Adrenal gland (tissue), 12 donors: ENCODE results near the gene BPIFB4. TPM values are rescaled to one million over a fixed set of nuclear protein-coding genes. Genes with fewer than 3 reads are reported as not detected.

Source experiments
- DNase-seq, 7 donors: peaks; one replicate each; pipeline ENCODE4 v3.0.0-alpha.2; 2019 to 2020
- H3K27ac ChIP-seq, 5 donors: fragments of 200-600 bp; sonication (generic) in 4 of 5; 1 replicate in 3 of 5; 2 replicates in 2 of 5; pipeline versions ENCODE4 v1.5.1 to v1.8.0; 2016 to 2020; ENCODE audit warnings: mild to moderate bottlenecking in 1 of 5
- H3K27me3 ChIP-seq: fragments of 200-600 bp; 2 replicates; pipeline ENCODE4 v1.8.0; 2021
- H3K36me3 ChIP-seq, 2 donors: fragments of 200-600 bp; replicated peaks in 1 of 2; 1 replicate in 1 of 2; 2 replicates in 1 of 2; pipeline versions ENCODE4 v1.5.1 to v1.8.0; 2018 to 2022
- H3K4me1 ChIP-seq, 2 donors: fragments of 200-600 bp; replicated peaks in 1 of 2; 1 replicate in 1 of 2; 2 replicates in 1 of 2; pipeline versions ENCODE4 v1.5.1 to v1.8.0; 2018 to 2021
- H3K4me3 ChIP-seq, 4 donors: fragments of 200-600 bp; sonication (generic) in 3 of 4; one replicate each; pipeline ENCODE4 v1.5.1; 2016 to 2018
- H3K9me3 ChIP-seq, 3 donors: fragments of 200-600 bp; sonication (generic) in 1 of 3; replicated peaks in 1 of 3; 1 replicate in 2 of 3; 2 replicates in 1 of 3; pipeline versions ENCODE4 v1.5.1 to v1.8.0; 2016 to 2021
- CTCF ChIP-seq, 6 experiments: fragments of 450-650 bp in 4 of 6; fragments of 200-600 bp in 2 of 6; sonication (generic) in 1 of 6; IDR thresholded peaks; 1 replicate in 5 of 6; 2 replicates in 1 of 6; pipeline versions ENCODE4 v1.5.1 to v1.8.0; 2016 to 2021; ENCODE audit warnings: antibody characterized with exemption in 6 of 6, mild to moderate bottlenecking in 2 of 6, moderate library complexity in 1 of 6
- POLR2A ChIP-seq, 2 donors: fragments of 450-650 bp; IDR thresholded peaks; one replicate each; pipeline ENCODE4 v1.6.1; 2017; ENCODE audit warnings: antibody characterized with exemption in 2 of 2, mild to moderate bottlenecking in 2 of 2, moderate library complexity in 1 of 2
- whole genome bisulfite sequencing, 4 donors: extraction: QIAGEN DNeasy Blood & Tissue Kit in 2 of 4; methylation state at CpG; one replicate each; pipeline versions ENCODE4 v1.1.5 to v1.1.7; 2013 to 2017; 5-methylcytosine and 5-hydroxymethylcytosine counted together
- intact Hi-C, 2 donors: fragments of 100-400 bp; cut with DNase I; formaldehyde crosslinking; loops; one replicate each; pipeline versions ENCODE4 v1.14.1 to v1.15.0; 2022 to 2023
- polyA plus RNA-seq, 3 donors: library from polyadenylated mRNA; stranded (reverse); fragments of 200-250 nt in 2 of 3; fragments of 350-450 nt in 1 of 3; fragmentation: Illumina TruSeq in 1 of 3; extraction: RNeasy Lipid Tissue Mini Kit (QIAGEN cat#74804) in 1 of 3; gene quantifications; one replicate each; pipeline ENCODE4 v1.2.3, GENCODE V29; 2013 to 2014
- total RNA-seq, 9 donors: library from RNA; depleted of rRNA in 4 of 9; stranded (reverse); fragments of >200 nt in 4 of 9; fragments of 120-200 nt in 1 of 9; fragmentation: NEBNext Ultra II Directional in 1 of 9; extraction: Animal tissue kit (Norgen Biotek cat#: 25700) in 1 of 9; gene quantifications; one replicate each; pipeline versions ENCODE4 v1.1.0 to v1.2.4, GENCODE V29; 2013 to 2023
- donor health status: healthy with polysubstance abuse.
- donor health status: Bipolar disorder and iron deficiency.
- donor health status: DM: yes; HTN: yes; CAD: no.
- donor health status: DM: no; HTN: no; CAD: no.
- donor health status: DM: no; HTN: no; CAD: no.
- donor health status: DM: yes; HTN: yes; CAD: no.

BPIFB4 gene
- total and polyA plus RNA-seq, 12 donors: 0.07 TPM; not detected in 11

DNA sequence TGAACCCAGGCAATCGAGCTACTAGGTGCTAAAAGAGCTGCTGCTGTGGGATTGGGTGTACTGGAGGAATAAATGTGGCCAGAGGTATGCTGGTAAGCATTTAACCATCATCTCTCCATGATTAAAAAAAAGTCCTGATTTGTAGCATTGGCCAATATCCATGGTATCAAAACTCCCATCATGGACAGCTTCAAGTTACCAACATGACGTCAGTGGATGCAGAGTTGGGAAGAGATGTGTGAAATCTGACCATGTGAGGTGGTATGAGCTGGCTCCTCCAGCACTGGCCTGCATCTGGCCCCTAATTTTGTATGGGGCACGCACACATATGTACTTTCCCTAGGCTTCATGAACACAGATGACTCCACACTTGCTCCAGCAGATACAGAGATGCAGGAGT lies 11.7 kb downstream of the BPIFB4 start:
- H3K4me3 ChIP-seq: no peak overlapping the region
- intact Hi-C loops: loop anchor here in 1 of 2 donors (5.0 kb wide), 1 partner anchor 299 kb away; no protein-coding TSS in a partner anchor

DNA sequence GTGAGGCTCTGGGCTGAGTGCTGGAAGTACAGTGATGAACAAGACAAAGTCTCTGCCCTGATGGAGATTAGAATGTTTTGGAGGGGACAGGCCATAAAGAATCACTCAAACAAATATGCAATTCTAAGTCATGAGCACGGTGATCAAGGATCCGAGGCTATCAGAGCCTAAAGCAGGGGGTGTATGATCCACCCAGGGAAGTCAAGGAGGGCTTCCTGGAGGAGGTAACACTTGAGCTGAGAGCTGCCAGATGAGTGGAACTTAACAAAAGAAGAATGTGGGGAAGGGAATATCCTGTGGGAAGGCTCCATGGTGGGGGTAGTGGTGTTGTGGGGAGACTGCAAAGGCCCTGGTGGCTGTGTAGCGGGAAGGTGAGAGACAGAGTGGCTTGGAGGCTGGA lies 12.2 kb downstream of the BPIFB4 start:
- DNase-seq: no peak
- Histone ChIP-seq H3K9me3 (no peaks in the 10 kb centered on the region), H3K27me3 (no peaks in the 10 kb centered on the region), H3K27ac (no peak overlapping the region), H3K36me3 (no peaks in the 10 kb centered on the region), H3K4me3 (no peak overlapping the region), H3K4me1 (no peaks in the 10 kb centered on the region)
- intact Hi-C loops: loop anchor here in 1 of 2 donors (5.0 kb wide), 1 partner anchor 299 kb away; no protein-coding TSS in a partner anchor
- 80 to 91% (median 85%) methylated on average over 3 of the region's 3 CpGs for WGBS, 4 donors
- TF ChIP-seq POLR2A (IDR thresholded peaks at IDR 0.05): no peak
- TF ChIP-seq CTCF (IDR thresholded peaks at IDR 0.05): no peak

More for the DNA sequence above, 11.7 kb downstream of the BPIFB4 start:
- no peaks in the 10 kb centered on the region for H3K27me3 ChIP-seq
- 68 to 93% (median 68%) methylated on average over 3 of the region's 3 CpGs for WGBS, 4 donors
- TF ChIP-seq CTCF (IDR thresholded peaks at IDR 0.05): no peak
- no peak for TF ChIP-seq POLR2A (IDR thresholded peaks at IDR 0.05)
- H3K36me3 ChIP-seq: no peaks in the 10 kb centered on the region
- no peak overlapping the region for H3K27ac ChIP-seq
- no peak for DNase-seq
- no peaks in the 10 kb centered on the region for H3K9me3 ChIP-seq
- no peaks in the 10 kb centered on the region for H3K4me1 ChIP-seq

GRCh38 chr20:33092361-33092760 lies 12.9 kb downstream of the BPIFB4 start:
- WGBS, 4 donors: 71 to 84% (median 74%) methylated on average over 2 to 3 of the region's 3 CpGs
- no peaks in the 10 kb centered on the region for H3K4me1 ChIP-seq
- no peaks in the 10 kb centered on the region for H3K27me3 ChIP-seq
- H3K36me3 ChIP-seq: no peaks in the 10 kb centered on the region
- H3K9me3 ChIP-seq: no peaks in the 10 kb centered on the region
- H3K27ac ChIP-seq: no peak overlapping the region
- DNase-seq: no peak
- TF ChIP-seq CTCF (IDR thresholded peaks at IDR 0.05): no peak
- TF ChIP-seq POLR2A (IDR thresholded peaks at IDR 0.05): no peak
- intact Hi-C loops: loop anchor here in 1 of 2 donors (5.0 kb wide), 1 partner anchor 300 kb away; no protein-coding TSS in a partner anchor
- no peak overlapping the region for H3K4me3 ChIP-seq

DNA sequence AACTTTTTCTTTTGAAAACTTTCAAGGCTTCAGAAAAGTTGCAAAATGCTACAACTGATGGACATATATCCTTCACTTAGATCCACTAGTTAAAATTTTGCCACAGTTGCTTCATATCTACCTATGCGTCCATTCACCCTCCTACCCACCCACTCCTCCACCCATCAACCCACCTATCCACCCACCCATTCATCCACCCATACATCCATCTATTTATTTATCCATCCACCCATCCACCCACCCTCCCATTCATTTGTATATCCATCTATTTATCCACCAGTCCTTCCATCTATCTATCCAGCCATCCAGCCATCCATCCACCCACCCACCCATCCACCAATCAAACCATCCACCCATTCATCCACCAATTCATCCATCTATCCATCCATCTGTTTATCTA lies 13.6 kb downstream of the BPIFB4 start:
- Histone ChIP-seq H3K27ac (no peak overlapping the region), H3K36me3 (no peaks in the 10 kb centered on the region), H3K4me3 (no peak overlapping the region), H3K27me3 (no peaks in the 10 kb centered on the region), H3K4me1 (no peaks in the 10 kb centered on the region), H3K9me3 (no peaks in the 10 kb centered on the region)
- WGBS, 4 donors: 51 to 78% (median 65%) methylated on average over 1 of the region's 1 CpG
- no peak for DNase-seq
- TF ChIP-seq CTCF (IDR thresholded peaks at IDR 0.05) (no peak), POLR2A (IDR thresholded peaks at IDR 0.05) (no peak)
- intact Hi-C loops: loop anchor here in 1 of 2 donors (5.0 kb wide), 1 partner anchor 301 kb away; no protein-coding TSS in a partner anchor
